GM21447 (cell line): ENCODE data around the gene PTPRCAP.
"Not testable (repeated sequence)": the region's sequence is repeated elsewhere in the genome, so short reads cannot be mapped to it uniquely, and the experiment has no call there.

Source experiments
- ATAC-seq: cut with Tn5 transposase; IDR thresholded peaks from one replicate; pipeline ENCODE4 v1.9.1; 2021; ENCODE audit not compliant: unreplicated experiment

Gene PTPRCAP

GRCh38 chr11:67437082-67437808 lies at the start of gene PTPRCAP:
PTPRCAP (minus strand) TSS chr11:67437682; CDS start chr11:67437619, 63 bp downstream.
- peak; percentile 31 for ATAC-seq

- ATAC-seq, result no peak
Observed at GRCh38 chr11:67486481-67487195, 49.2 kb upstream of the PTPRCAP start.

GRCh38 chr11:67485873-67486361 lies 48.4 kb upstream of the PTPRCAP start:
- ATAC-seq, result peak; percentile 24

- no peak for ATAC-seq
Observed at GRCh38 chr11:67484847-67485311, 47.4 kb upstream of the PTPRCAP start.

- no peak for ATAC-seq
Observed at GRCh38 chr11:67483831-67484665, 46.6 kb upstream of the PTPRCAP start.

- ATAC-seq, result peak; percentile 49
Observed at GRCh38 chr11:67482827-67483798, 45.6 kb upstream of the PTPRCAP start, which contains the start of gene AIP. AIP (plus strand) TSS chr11:67483026; CDS start chr11:67483159, 133 bp downstream.

- ATAC-seq, result no peak
Observed at GRCh38 chr11:67482275-67482826, 44.9 kb upstream of the PTPRCAP start.

GRCh38 chr11:67477344-67478050 lies 40.0 kb upstream of the PTPRCAP start:
- ATAC-seq, result not testable (repeated sequence)

- not testable (repeated sequence) for ATAC-seq
Observed at GRCh38 chr11:67476692-67477091, 39.2 kb upstream of the PTPRCAP start.

GRCh38 chr11:67472882-67473281 lies 35.4 kb upstream of the PTPRCAP start:
- no peak for ATAC-seq

GRCh38 chr11:67470337-67471002 lies 33.0 kb upstream of the PTPRCAP start:
- no peak for ATAC-seq

GRCh38 chr11:67469508-67469811 lies 32.0 kb upstream of the PTPRCAP start:
- ATAC-seq, result no peak

GRCh38 chr11:67468759-67469507 lies 31.5 kb upstream of the PTPRCAP start, which contains the start of gene TMEM134:
TMEM134 (minus strand) TSS chr11:67469251; CDS start chr11:67469192, 59 bp downstream.
- ATAC-seq, result peak; percentile 47

- ATAC-seq, result peak; percentile 1
Observed at GRCh38 chr11:67468456-67468758, 30.9 kb upstream of the PTPRCAP start.

- no peak for ATAC-seq
Observed at GRCh38 chr11:67468056-67468455, 30.6 kb upstream of the PTPRCAP start.

- ATAC-seq, result no peak
Observed at GRCh38 chr11:67466962-67467771, 29.7 kb upstream of the PTPRCAP start.

- ATAC-seq, result no peak
Observed at GRCh38 chr11:67466367-67466766, 28.9 kb upstream of the PTPRCAP start.
